HepG2 (cell line): ENCODE data around the gene SCGB1C1. TPM values are rescaled to one million over a fixed set of nuclear protein-coding genes. Genes with fewer than 3 reads are reported as not detected.

Experiments
- ATAC-seq: fragments of 200-7000 bp; cut with Tn5 transposase; 3 replicates; pipeline ENCODE4 v1.9.1; 2020; ENCODE audit warnings: mild to moderate bottlenecking, moderate library complexity
- BruUV-seq: library from RNA; stranded (reverse); fragments of 400-500 nt; replicated peaks from 2 replicates; lab custom pipeline; 2021; lab: Mats Ljungman, UMichigan
- CTCF ChIA-PET: fragments of 300-600 bp; formaldehyde crosslinking; extraction: SDS; loops from one replicate; lab custom pipeline; 2021; ENCODE audit warnings: low total read pairs, inconsistent platforms, low intra/inter-chr PET ratio; lab: Yijun Ruan, JAX
- POLR2A ChIA-PET: fragments of 350-600 bp; sonication (Branson Sonifier 250); formaldehyde crosslinking; loops from one replicate; lab custom pipeline; 2020; ENCODE audit warnings: antibody characterized with exemption, inconsistent platforms; lab: Yijun Ruan, JAX
- DNase-seq: peaks from one replicate; pipeline ENCODE4 v3.0.0-alpha.2; 2015; ENCODE audit warnings: low spot score
- FAIRE-seq: peaks from 3 replicates; lab custom pipeline; 2011; peaks lifted over from hg19 to GRCh38; lab: Jason Lieb, UNC
- H2AFZ ChIP-seq: one replicate; pipeline ENCODE4 v1.6.1; 2011; ENCODE audit warnings: low read length, inconsistent platforms
- H3K27ac ChIP-seq: fragments of 300-600 bp; 3 replicates; pipeline ENCODE4 v1.8.0; 2011; ENCODE audit warnings: mixed run types, mild to moderate bottlenecking, mixed read lengths, low read length, inconsistent platforms; ENCODE audit not compliant: insufficient read depth; ENCODE audit errors: extremely low read length
- H3K27me3 ChIP-seq, 2 experiments: fragments of 200-600 bp in 1 of 2; 2 replicates in 1 of 2; 3 replicates in 1 of 2; pipeline versions ENCODE4 v1.6.0 to v1.8.0; 2011; ENCODE audit warnings: low read length in 2 of 2, mild to moderate bottlenecking in 2 of 2, moderate library complexity in 2 of 2, inconsistent platforms in 1 of 2; ENCODE audit not compliant: insufficient read depth in 2 of 2, control insufficient read depth in 1 of 2
- H3K36me3 ChIP-seq, 2 experiments: fragments of 200-600 bp in 1 of 2; replicated peaks in 1 of 2; 2 replicates in 1 of 2; 3 replicates in 1 of 2; pipeline versions ENCODE4 v1.5.1 to v1.8.0; 2011; ENCODE audit warnings: low read length in 2 of 2, inconsistent platforms in 1 of 2; ENCODE audit not compliant: insufficient read depth in 2 of 2, control insufficient read depth in 1 of 2
- H3K4me1 ChIP-seq: 2 replicates; pipeline ENCODE4 v1.5.1; 2012; ENCODE audit warnings: low read length, inconsistent platforms; ENCODE audit not compliant: insufficient read depth
- H3K4me2 ChIP-seq: 2 replicates; pipeline ENCODE4 v1.6.0; 2011; ENCODE audit warnings: low read depth, low read length, inconsistent platforms
- H3K4me3 ChIP-seq, 3 experiments: fragments of 200-600 bp in 1 of 3; sonication (generic), shearing (Covaris generic) in 1 of 3; replicated peaks in 1 of 3; 2 replicates each; pipeline ENCODE4 v1.5.1; 2011 to 2016; ENCODE audit warnings: low read length in 3 of 3, inconsistent platforms in 2 of 3, low read depth in 2 of 3, mild to moderate bottlenecking in 2 of 3, control low read depth in 1 of 3, mixed read lengths in 1 of 3; ENCODE audit not compliant: insufficient read depth in 1 of 3
- H3K79me2 ChIP-seq: one replicate; pipeline ENCODE4 v1.6.1; 2011; ENCODE audit warnings: low read length, inconsistent platforms; ENCODE audit not compliant: insufficient read depth
- H3K9ac ChIP-seq: 2 replicates; pipeline ENCODE4 v1.6.0; 2011; ENCODE audit warnings: mild to moderate bottlenecking, low read depth, low read length, inconsistent platforms; ENCODE audit not compliant: insufficient read depth
- H3K9me3 ChIP-seq: 2 replicates; pipeline ENCODE4 v1.5.1; 2012; ENCODE audit warnings: mild to moderate bottlenecking, low read length
- H4K20me1 ChIP-seq: 2 replicates; pipeline ENCODE4 v1.6.0; 2011; ENCODE audit warnings: inconsistent platforms, mild to moderate bottlenecking, low read length, moderate library complexity; ENCODE audit not compliant: insufficient read depth
- CCAR2 ChIP-seq: fragments of 200-400 bp; formaldehyde crosslinking; optimal IDR thresholded peaks from 2 replicates; pipeline ENCODE3; 2018; ENCODE audit warnings: low read depth, mild to moderate bottlenecking, low read length, moderate library complexity
- KDM5A ChIP-seq: fragments of 200-600 bp; sonication (generic); IDR thresholded peaks from 2 replicates; pipeline ENCODE4 v1.7.0; 2018; ENCODE audit warnings: antibody characterized with exemption, mild to moderate bottlenecking, low read length, borderline replicate concordance
- MATR3 ChIP-seq: sonication (generic); formaldehyde crosslinking; IDR thresholded peaks from 2 replicates; pipeline ENCODE4 v1.4.0; 2020; ENCODE audit warnings: missing genetic modification reagents
- MED8 ChIP-seq: sonication (generic); formaldehyde crosslinking; IDR thresholded peaks from 2 replicates; pipeline ENCODE4 v1.8.1; 2023; ENCODE audit warnings: mild to moderate bottlenecking, missing genetic modification reagents; ENCODE audit not compliant: insufficient replicate concordance
- NRL ChIP-seq: sonication (generic); formaldehyde crosslinking; IDR thresholded peaks from 2 replicates; pipeline ENCODE4 v1.5.0; 2020; ENCODE audit warnings: missing genetic modification reagents, mild to moderate bottlenecking, moderate library complexity, borderline replicate concordance
- POLR2G ChIP-seq: fragments of 200-400 bp; formaldehyde crosslinking; IDR thresholded peaks from 2 replicates; pipeline ENCODE4 v1.6.1; 2018; ENCODE audit warnings: mild to moderate bottlenecking, low read depth, low read length, moderate library complexity
- RFX3 ChIP-seq: IDR thresholded peaks from 2 replicates; pipeline ENCODE4 v1.6.1; 2016; ENCODE audit warnings: missing biosample characterization, missing genetic modification reagents
- SKIL ChIP-seq: sonication (generic); formaldehyde crosslinking; IDR thresholded peaks from 2 replicates; pipeline ENCODE4 v1.8.0; 2022; ENCODE audit warnings: missing genetic modification reagents, mild to moderate bottlenecking, moderate library complexity, borderline replicate concordance
- TBX3 ChIP-seq: fragments of 450-650 bp; IDR thresholded peaks from 2 replicates; pipeline ENCODE4 v1.6.1; 2017; ENCODE audit warnings: antibody characterized with exemption, mild to moderate bottlenecking, inconsistent platforms, borderline replicate concordance
- TGIF2 ChIP-seq: IDR thresholded peaks from 2 replicates; pipeline ENCODE4 v1.6.1; 2016; ENCODE audit warnings: control low read depth, missing compliant biosample characterization
- ZBTB4 ChIP-seq: sonication (generic); formaldehyde crosslinking; IDR thresholded peaks from 2 replicates; pipeline ENCODE4 v1.4.0; 2020; ENCODE audit warnings: missing genetic modification reagents, mild to moderate bottlenecking, borderline replicate concordance
- ZNF772 ChIP-seq: sonication (generic); formaldehyde crosslinking; IDR thresholded peaks from 2 replicates; pipeline ENCODE4 v1.5.0; 2020; ENCODE audit warnings: mild to moderate bottlenecking, missing genetic modification reagents
- WGBS: methylation state at CpG from one replicate; pipeline ENCODE4 v1.1.6; 2017; ENCODE audit warnings: low lambda C conversion rate; 5-methylcytosine and 5-hydroxymethylcytosine counted together
- in situ Hi-C: cut with HindIII; loops from 2 replicates; pipeline ENCODE4 v1.10.0; 2017; ENCODE audit warnings: low pct_unique_long_range_greater_than_20kb; ENCODE audit not compliant: extremely low pct_ligation_motif_present
- intact Hi-C: fragments of 100-400 bp; cut with micrococcal nuclease; formaldehyde crosslinking; loops from one replicate; pipeline ENCODE4 v1.10.0; 2022; ENCODE audit not compliant: unreplicated experiment
- polyA plus RNA-seq, 8 experiments: library from polyadenylated mRNA; depleted of rRNA in 3 of 8; stranded (reverse) in 7 of 8; unstranded in 1 of 8; fragments of >200 nt; fragmentation: Illumina TruSeq in 4 of 8; extraction: Trizol in 4 of 8; gene quantifications; 2 replicates each; pipeline versions ENCODE4 v1.2.1 to v1.2.3, GENCODE V29; 2011 to 2016; ENCODE audit warnings: low read depth in 4 of 8, missing spikeins in 1 of 8, mixed read lengths in 1 of 8; ENCODE audit not compliant: insufficient read depth in 1 of 8
- small RNA-seq, 3 experiments: library from RNA; depleted of rRNA; stranded (forward); fragments of <200 nt; gene quantifications; one replicate each; pipeline ENCODE3, GENCODE V24; 2012; ENCODE audit warnings: low read depth in 2 of 3, low replicate concordance in 1 of 3; ENCODE audit not compliant: insufficient read length in 3 of 3, insufficient read depth in 2 of 3
- total RNA-seq, 5 experiments: library from RNA; depleted of rRNA; stranded (reverse); fragments of >200 nt; fragmentation: Illumina TruSeq; extraction: Trizol; gene quantifications; 2 replicates each; pipeline ENCODE4 v1.2.3, GENCODE V29; 2016; ENCODE audit warnings: low read depth in 1 of 5

SCGB1C1 gene
- total and polyA plus RNA-seq, 2 of the 13 experiments (the other 11 are each of a cell fraction or from before 2014, with no cell fraction given) = not detected

GRCh38 chr11:241634-242033 lies 48.8 kb downstream of the SCGB1C1 start:
- H3K36me3 ChIP-seq = peaks cover 9 to 52% of the 10 kb centered on the region in 2 experiments; a peak in 4 of 5 replicates
- 97% methylated on average over 5 of the region's 5 CpGs for WGBS
- intact Hi-C loops (no loop called here), in situ Hi-C loops (no loop called here)
- H3K4me1 ChIP-seq = peaks cover 15% of the 10 kb centered on the region
- CTCF ChIA-PET = no interaction called here
- H3K4me3 ChIP-seq = no peak overlapping the region
- FAIRE-seq = no peak
- BruUV-seq = no TSS peak
- no peak overlapping the region for H3K27ac ChIP-seq
- H3K27me3 ChIP-seq = no peaks in the 10 kb centered on the region; a peak in 1 of 5 replicates
- DNase-seq = no peak
- TF ChIP-seq ZNF772 (no peak), TBX3 (no peak), RFX3 (CRISPR knock-in tag) (no peak), POLR2G (no peak), SKIL (CRISPR knock-in tag) (no peak), MATR3 (CRISPR knock-in tag) (no peak), NRL (CRISPR knock-in tag) (no peak), CCAR2 (no peak), KDM5A (no peak), ZBTB4 (CRISPR knock-in tag) (no peak), MED8 (no peak), TGIF2 (CRISPR knock-in tag) (no peak)
- H3K79me2 ChIP-seq = peaks cover 23% of the 10 kb centered on the region
- ATAC-seq = no peak
- H2AFZ ChIP-seq = no peak overlapping the region
- no peaks in the 10 kb centered on the region for H3K9me3 ChIP-seq
- no peak overlapping the region for H3K9ac ChIP-seq
- POLR2A ChIA-PET = no interaction called here
- no peaks in the 10 kb centered on the region for H4K20me1 ChIP-seq
- H3K4me2 ChIP-seq = no peak overlapping the region

Small RNAs within 50 kb of the gene (small RNA-seq; reads per million reads assigned to genes)
- gene RNU6-447P = 0 reads per million in 3 experiments

Other genes starting within 250 kb of the SCGB1C1 start
- gene BET1L, start 14.3 kb downstream of the SCGB1C1 start, total RNA-seq (2016; rRNA removed; fragmentation: Illumina TruSeq; extraction: Trizol) = 26.2 and 27.3 TPM in 2 replicates
- gene BET1L, start 14.3 kb downstream of the SCGB1C1 start, polyA plus RNA-seq (2011; rRNA removed) = 59.6 and 62.3 TPM in 2 replicates
- gene RIC8A, start 14.6 kb downstream of the SCGB1C1 start, total RNA-seq (2016; rRNA removed; fragmentation: Illumina TruSeq; extraction: Trizol) = 62.1 and 65.0 TPM in 2 replicates
- 63.8 and 84.3 TPM in 2 replicates for gene RIC8A, start 14.6 kb downstream of the SCGB1C1 start, polyA plus RNA-seq (2011; rRNA removed)
- 12.9 and 15.1 TPM in 2 replicates for gene SIRT3, start 43.3 kb downstream of the SCGB1C1 start, total RNA-seq (2016; rRNA removed; fragmentation: Illumina TruSeq; extraction: Trizol)
- gene SIRT3, start 43.3 kb downstream of the SCGB1C1 start, polyA plus RNA-seq (2011; rRNA removed) = 18.2 and 19.0 TPM in 2 replicates
- 117 and 172 TPM in 2 replicates for gene PSMD13, start 43.9 kb downstream of the SCGB1C1 start, total RNA-seq (2016; rRNA removed; fragmentation: Illumina TruSeq; extraction: Trizol)
- 78.5 and 83.0 TPM in 2 replicates for gene PSMD13, start 43.9 kb downstream of the SCGB1C1 start, polyA plus RNA-seq (2011; rRNA removed)
- not detected in 2 replicates for gene NLRP6, start 85.3 kb downstream of the SCGB1C1 start, total RNA-seq (2016; rRNA removed; fragmentation: Illumina TruSeq; extraction: Trizol)
- gene NLRP6, start 85.3 kb downstream of the SCGB1C1 start, polyA plus RNA-seq (2011; rRNA removed) = not detected in 2 replicates
- 1.5 and 5.9 TPM in 2 replicates for gene PGGHG, start 96.0 kb downstream of the SCGB1C1 start, total RNA-seq (2016; rRNA removed; fragmentation: Illumina TruSeq; extraction: Trizol)
- 14.8 and 17.4 TPM in 2 replicates for gene PGGHG, start 96.0 kb downstream of the SCGB1C1 start, polyA plus RNA-seq (2011; rRNA removed)
- not detected in 2 replicates for gene IFITM5, start 106.4 kb downstream of the SCGB1C1 start, total RNA-seq (2016; rRNA removed; fragmentation: Illumina TruSeq; extraction: Trizol)
- gene IFITM5, start 106.4 kb downstream of the SCGB1C1 start, polyA plus RNA-seq (2011; rRNA removed) = not detected in 2 replicates
- 10.4 and 13.8 TPM in 2 replicates for gene IFITM2, start 114.7 kb downstream of the SCGB1C1 start, total RNA-seq (2016; rRNA removed; fragmentation: Illumina TruSeq; extraction: Trizol)
- gene IFITM2, start 114.7 kb downstream of the SCGB1C1 start, polyA plus RNA-seq (2011; rRNA removed) = 267 and 289 TPM in 2 replicates
- 0.38 TPM in 1 of 2 replicates, not detected in the other for gene IFITM1, start 121.0 kb downstream of the SCGB1C1 start, total RNA-seq (2016; rRNA removed; fragmentation: Illumina TruSeq; extraction: Trizol)
- 11.1 and 18.7 TPM in 2 replicates for gene IFITM1, start 121.0 kb downstream of the SCGB1C1 start, polyA plus RNA-seq (2011; rRNA removed)
- gene IFITM3, start 127.8 kb downstream of the SCGB1C1 start, total RNA-seq (2016; rRNA removed; fragmentation: Illumina TruSeq; extraction: Trizol) = 30.0 and 52.6 TPM in 2 replicates
- 163 and 182 TPM in 2 replicates for gene IFITM3, start 127.8 kb downstream of the SCGB1C1 start, polyA plus RNA-seq (2011; rRNA removed)
- 24.8 and 50.1 TPM in 2 replicates for gene B4GALNT4, start 176.4 kb downstream of the SCGB1C1 start, total RNA-seq (2016; rRNA removed; fragmentation: Illumina TruSeq; extraction: Trizol)
- gene B4GALNT4, start 176.4 kb downstream of the SCGB1C1 start, polyA plus RNA-seq (2011; rRNA removed) = 30.5 and 34.4 TPM in 2 replicates
- gene PKP3, start 201.1 kb downstream of the SCGB1C1 start, total RNA-seq (2016; rRNA removed; fragmentation: Illumina TruSeq; extraction: Trizol) = 21.1 and 28.7 TPM in 2 replicates
- 18.0 and 25.1 TPM in 2 replicates for gene PKP3, start 201.1 kb downstream of the SCGB1C1 start, polyA plus RNA-seq (2011; rRNA removed)
- gene SIGIRR, start 221.9 kb downstream of the SCGB1C1 start, total RNA-seq (2016; rRNA removed; fragmentation: Illumina TruSeq; extraction: Trizol) = 0.80 and 2.1 TPM in 2 replicates
- gene SIGIRR, start 221.9 kb downstream of the SCGB1C1 start, polyA plus RNA-seq (2011; rRNA removed) = 1.2 and 2.1 TPM in 2 replicates
- 1.5 and 8.9 TPM in 2 replicates for gene ANO9, start 248.9 kb downstream of the SCGB1C1 start, total RNA-seq (2016; rRNA removed; fragmentation: Illumina TruSeq; extraction: Trizol)
- gene ANO9, start 248.9 kb downstream of the SCGB1C1 start, polyA plus RNA-seq (2011; rRNA removed) = 14.3 and 19.9 TPM in 2 replicates